HG03025 (cell line): Measurements from ENCODE around the gene PASK.

ENCODE experiments used
- ATAC-seq: cut with Tn5 transposase; IDR thresholded peaks from one replicate; pipeline ENCODE4 v1.9.1; 2021; ENCODE audit warnings: mild to moderate bottlenecking, moderate library complexity; ENCODE audit not compliant: unreplicated experiment, low FRiP score

Gene PASK

DNA sequence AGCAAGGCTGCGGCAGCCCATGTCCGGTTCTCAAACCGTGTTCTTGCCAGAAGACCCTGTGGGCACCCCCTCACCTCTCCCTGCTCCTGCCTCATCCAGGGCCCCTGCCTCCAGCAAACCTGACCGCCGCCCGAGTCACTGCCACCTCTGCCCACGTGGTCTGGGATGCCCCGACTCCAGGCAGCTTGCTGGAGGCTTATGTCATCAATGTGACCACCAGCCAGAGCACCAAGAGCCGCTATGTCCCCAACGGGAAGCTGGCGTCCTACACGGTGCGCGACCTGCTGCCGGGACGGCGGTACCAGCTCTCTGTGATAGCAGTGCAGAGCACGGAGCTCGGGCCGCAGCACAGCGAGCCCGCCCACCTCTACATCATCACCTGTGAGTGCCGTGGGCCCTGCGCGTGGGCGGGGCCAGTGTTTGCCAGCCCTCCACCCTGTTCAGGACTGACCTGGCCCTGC lies 79.4 kb downstream of the PASK start:
- no peak for ATAC-seq

DNA sequence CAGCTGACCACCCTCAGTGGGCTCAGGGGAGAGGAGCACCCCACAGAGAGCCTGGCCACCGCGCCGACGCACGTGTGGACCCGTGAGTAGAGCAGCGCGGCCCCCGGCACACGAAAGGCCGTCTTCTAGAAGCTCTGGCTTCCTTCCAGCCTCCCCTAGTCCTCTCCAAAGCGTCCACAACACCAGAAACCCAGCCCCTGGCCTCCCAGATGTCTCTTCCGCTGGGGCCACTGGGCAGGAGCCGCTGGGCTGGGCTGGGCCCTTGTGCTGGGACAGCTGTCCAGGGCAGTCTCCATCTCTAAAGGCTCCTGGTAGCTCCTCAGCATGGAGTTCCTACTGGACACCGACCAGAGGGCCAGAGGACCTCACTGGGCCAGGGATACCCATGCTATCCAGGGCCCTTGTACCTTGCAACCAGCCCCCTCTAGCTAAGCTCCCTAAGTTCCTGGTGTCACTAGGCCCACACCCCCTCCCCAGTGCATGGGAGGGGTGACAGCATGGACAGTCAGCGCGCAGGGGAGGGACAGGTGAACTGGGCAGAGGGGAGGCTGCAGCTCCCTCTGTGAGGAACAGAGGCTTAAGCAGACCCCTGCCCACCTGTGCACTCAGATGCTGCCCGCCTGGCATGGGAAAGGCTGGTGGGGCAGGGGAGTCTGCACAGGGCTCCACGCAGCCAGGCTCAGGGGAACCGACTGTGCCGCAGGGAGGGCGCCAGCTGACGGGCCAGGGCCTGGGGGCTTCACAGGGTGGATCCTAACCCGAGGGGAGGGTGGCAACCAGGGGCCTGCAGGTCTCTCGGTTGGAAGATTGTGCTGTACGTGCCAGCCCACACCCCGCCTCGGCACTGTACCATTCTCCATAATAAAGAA lies 80.1 kb downstream of the PASK start:
- ATAC-seq = no peak

DNA sequence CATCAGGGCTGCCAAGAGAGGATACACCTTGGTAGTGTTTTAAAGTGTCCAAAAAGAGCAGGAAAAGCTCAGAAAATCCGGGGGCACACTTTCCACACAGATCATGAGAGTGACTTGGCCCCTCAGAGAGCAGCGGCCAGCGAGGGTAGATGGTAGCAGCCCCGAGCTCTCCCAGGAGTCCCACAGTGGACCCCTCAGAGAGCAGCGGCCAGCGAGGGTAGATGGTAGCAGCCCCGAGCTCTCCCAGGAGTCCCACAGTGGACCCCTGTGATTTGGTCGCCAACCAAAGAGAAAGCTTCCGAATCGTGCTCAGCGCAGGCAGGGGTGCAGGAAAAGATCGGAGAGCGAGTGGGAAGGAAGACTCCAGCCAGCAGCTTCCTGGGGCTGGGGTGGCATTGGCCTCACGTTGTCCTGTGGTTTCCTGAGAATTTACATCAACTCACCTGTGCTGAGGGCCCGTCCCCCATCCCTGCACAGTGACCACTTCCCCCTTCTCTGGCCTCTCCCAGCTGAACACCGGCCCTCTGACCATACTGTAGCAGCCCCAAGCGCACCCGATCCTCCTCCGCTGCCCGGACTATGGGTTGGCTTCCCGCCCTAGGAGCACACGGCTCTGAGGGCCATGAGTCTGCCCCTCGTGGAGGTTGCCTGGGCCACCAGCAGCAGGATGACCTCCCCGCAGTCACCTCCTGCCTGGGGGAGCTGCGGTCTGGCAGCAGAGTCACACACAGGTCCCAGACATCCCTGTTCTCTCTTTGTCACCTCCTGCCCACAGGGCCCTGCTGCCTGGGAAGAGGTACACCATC lies 80.9 kb downstream of the PASK start:
- ATAC-seq = no peak

- no peak for ATAC-seq
Measured at GRCh38 chr2:241067501-241068135, 81.7 kb downstream of the PASK start.

DNA sequence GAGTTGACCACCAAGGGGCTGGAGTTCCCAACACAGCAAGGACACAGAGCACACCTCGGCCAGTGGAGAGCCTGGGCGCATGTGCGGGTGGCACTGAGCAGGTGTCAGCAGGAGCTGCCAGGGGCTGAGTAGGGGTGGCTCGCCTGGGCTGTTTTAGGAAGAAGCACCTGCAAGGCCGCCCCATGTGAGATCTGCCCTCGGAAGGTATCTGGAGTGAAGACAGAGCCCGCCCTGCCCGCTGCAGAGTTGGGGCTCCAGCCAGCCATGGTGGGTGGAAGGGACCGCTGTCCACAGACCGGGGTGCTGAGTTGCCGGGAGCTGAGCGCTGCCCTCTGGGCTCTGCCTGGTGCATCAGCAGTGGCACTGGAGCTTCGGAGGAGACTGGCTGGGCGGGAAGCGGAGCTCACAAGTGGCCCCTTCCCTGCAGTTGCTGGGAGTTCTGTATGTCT lies 82.4 kb downstream of the PASK start:
- no peak for ATAC-seq

- ATAC-seq = no peak
Measured at GRCh38 chr2:241066171-241066892, 82.9 kb downstream of the PASK start.

DNA sequence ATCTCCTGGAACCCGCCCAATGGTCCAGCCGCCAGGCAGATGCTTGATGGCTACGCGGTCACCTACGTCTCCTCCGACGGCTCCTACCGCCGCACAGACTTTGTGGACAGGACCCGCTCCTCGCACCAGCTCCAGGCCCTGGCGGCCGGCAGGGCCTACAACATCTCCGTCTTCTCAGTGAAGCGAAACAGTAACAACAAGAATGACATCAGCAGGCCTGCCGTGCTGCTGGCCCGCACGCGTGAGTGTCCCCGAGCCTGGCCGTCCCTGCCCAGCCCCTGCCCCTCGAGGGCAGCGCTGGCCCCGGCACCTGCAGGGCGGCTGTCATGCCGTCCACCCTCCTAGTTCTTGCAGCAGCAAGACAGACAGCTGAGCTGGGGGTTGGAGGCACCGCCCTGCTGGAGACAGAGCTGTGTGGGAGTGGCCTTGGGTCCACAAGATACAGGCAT lies 83.9 kb downstream of the PASK start:
- no peak for ATAC-seq

GRCh38 chr2:241064802-241065354 lies 84.4 kb downstream of the PASK start:
- ATAC-seq = no peak

DNA sequence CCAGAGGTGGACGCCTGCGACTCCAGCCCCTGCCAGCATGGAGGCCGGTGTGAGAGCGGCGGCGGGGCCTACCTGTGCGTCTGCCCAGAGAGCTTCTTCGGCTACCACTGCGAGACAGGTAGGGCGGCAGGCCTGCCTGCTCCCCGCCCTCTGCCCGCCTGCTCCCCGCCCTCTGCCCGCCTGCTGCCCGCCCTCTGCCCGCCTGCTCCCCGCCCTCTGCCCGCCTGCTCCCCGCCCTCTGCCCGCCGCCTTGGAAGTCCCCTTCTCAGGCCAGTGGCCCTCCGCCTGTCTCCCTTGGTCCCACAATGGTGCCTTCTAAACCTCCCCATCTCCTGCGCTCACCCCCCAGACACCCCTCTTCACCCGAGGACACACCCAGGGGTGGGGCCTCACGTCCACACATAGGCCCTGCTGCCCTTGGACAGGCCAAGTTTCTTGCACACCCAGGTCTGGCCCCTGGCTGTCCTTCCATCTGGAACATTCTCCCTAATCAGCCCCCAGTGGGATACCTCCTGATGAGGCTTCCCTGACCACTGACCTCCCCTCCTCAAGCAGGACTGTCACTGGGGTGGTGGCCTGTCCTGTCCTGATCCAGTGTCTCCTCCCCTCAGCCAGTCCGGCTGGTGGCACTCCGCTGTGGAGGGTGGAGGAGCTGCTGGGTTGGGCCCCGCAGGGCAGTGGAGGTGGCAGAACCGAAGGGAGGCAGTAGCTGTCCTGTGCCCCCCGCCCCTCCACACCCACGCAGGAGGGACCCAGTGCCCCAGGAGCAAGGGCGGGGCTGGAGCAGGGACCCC lies 85.1 kb downstream of the PASK start:
- no peak for ATAC-seq

- no peak for ATAC-seq
Measured at GRCh38 chr2:241063587-241063986, 85.7 kb downstream of the PASK start.

DNA sequence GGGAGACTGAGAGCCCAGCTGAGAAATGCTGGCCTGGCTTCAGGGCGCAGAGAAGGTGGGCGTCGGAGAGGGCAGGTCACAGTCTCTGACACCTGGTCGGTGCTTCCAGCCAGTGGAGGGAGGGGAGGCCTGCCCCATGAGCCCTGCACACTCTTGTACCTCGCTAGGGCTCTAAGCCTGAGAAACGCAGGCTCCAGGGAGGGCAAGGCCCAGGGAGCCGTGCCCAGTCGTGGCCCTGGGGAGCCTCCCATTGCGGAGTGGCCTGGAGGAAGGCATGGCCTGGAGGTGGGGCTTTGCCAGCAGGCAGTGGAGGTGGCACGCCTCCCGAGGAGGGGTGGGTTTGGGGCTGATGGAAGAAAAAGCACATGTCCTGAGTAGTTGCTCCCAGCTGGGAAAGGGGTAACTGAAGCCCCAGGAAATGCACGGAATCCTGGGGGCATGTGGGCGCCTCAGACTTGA lies 86.2 kb downstream of the PASK start:
- no peak for ATAC-seq

GRCh38 chr2:241062389-241063092 lies 86.7 kb downstream of the PASK start:
- no peak for ATAC-seq

- ATAC-seq = no peak
Measured at GRCh38 chr2:241061275-241061674, 88.0 kb downstream of the PASK start.
